K562 (cell line): ENCODE data around the gene NPNT. TPM values are rescaled to one million over a fixed set of nuclear protein-coding genes. Genes with fewer than 3 reads are reported as not detected.

Source experiments
- ATAC-seq: fragments of 200-7000 bp; cut with Tn5 transposase; 3 replicates; pipeline ENCODE4 v1.9.1; 2020; ENCODE audit warnings: moderate library complexity
- BruUV-seq: library from RNA; stranded (reverse); fragments of 400-500 nt; replicated peaks from 2 replicates; lab custom pipeline; 2021; lab: Mats Ljungman, UMichigan
- CTCF ChIA-PET: fragments of 300-600 bp; formaldehyde crosslinking; extraction: SDS; loops from one replicate; lab custom pipeline; 2021; ENCODE audit warnings: low intra/inter-chr PET ratio; lab: Yijun Ruan, JAX
- POLR2A ChIA-PET: fragments of 300-600, 350-650 bp; sonication (Branson Sonifier 250); formaldehyde crosslinking; extraction: SDS; loops from one replicate; lab custom pipeline; 2021; ENCODE audit warnings: antibody characterized with exemption, inconsistent platforms; lab: Yijun Ruan, JAX
- DNase-seq, 4 experiments: peaks; one replicate each; pipeline versions ENCODE4 v3.0.0 to v3.0.0-alpha.2; 2011 to 2018; ENCODE audit warnings: low spot score in 3 of 4, mixed read lengths in 3 of 4; ENCODE audit errors: extremely low read depth in 1 of 4
- FAIRE-seq: peaks from 2 replicates; lab custom pipeline; 2011; peaks lifted over from hg19 to GRCh38; lab: Jason Lieb, UNC
- H2AFZ ChIP-seq: 2 replicates; pipeline ENCODE4 v1.6.0; 2011; ENCODE audit warnings: low read depth, low read length, control low read depth, inconsistent platforms
- H3K27ac ChIP-seq: fragments of 200-600 bp; 3 replicates; pipeline ENCODE4 v1.8.0; 2011; ENCODE audit warnings: low read depth, mild to moderate bottlenecking, control low read depth, inconsistent platforms, low read length, moderate library complexity, mixed read lengths; ENCODE audit errors: extremely low read depth
- H3K27me3 ChIP-seq, 2 experiments: fragments of 300-600 bp in 1 of 2; 2 replicates in 1 of 2; 3 replicates in 1 of 2; pipeline versions ENCODE4 v1.6.0 to v1.8.0; 2011; ENCODE audit warnings: inconsistent platforms in 2 of 2, low read length in 2 of 2, mild to moderate bottlenecking in 1 of 2, mixed read lengths in 1 of 2, moderate library complexity in 1 of 2; ENCODE audit not compliant: control insufficient read depth in 2 of 2, insufficient read depth in 2 of 2
- H3K36me3 ChIP-seq: fragments of 300-600 bp; 3 replicates; pipeline ENCODE4 v1.8.0; 2011; ENCODE audit warnings: mild to moderate bottlenecking, low read length, inconsistent platforms; ENCODE audit not compliant: control insufficient read depth, insufficient read depth
- H3K4me1 ChIP-seq, 2 experiments: fragments of 200-600 bp in 1 of 2; replicated peaks in 1 of 2; 2 replicates in 1 of 2; 3 replicates in 1 of 2; pipeline versions ENCODE4 v1.5.1 to v1.8.0; 2011; ENCODE audit warnings: inconsistent platforms in 2 of 2, low read length in 2 of 2, mild to moderate bottlenecking in 1 of 2, mixed read lengths in 1 of 2, moderate library complexity in 1 of 2; ENCODE audit not compliant: control insufficient read depth in 2 of 2, insufficient read depth in 2 of 2
- H3K4me2 ChIP-seq: 2 replicates; pipeline ENCODE4 v1.6.1; 2011; ENCODE audit warnings: low read length, control low read depth, inconsistent platforms, mixed read lengths; ENCODE audit not compliant: insufficient read depth
- H3K4me3 ChIP-seq: fragments of 200-600 bp; sonication (generic), shearing (Covaris generic); 2 replicates; pipeline ENCODE4 v1.5.1; 2016; ENCODE audit warnings: control low read depth, inconsistent platforms
- H3K79me2 ChIP-seq: fragments of 200-600 bp; 3 replicates; pipeline ENCODE4 v1.8.0; 2011; ENCODE audit warnings: low read length, inconsistent platforms; ENCODE audit not compliant: control insufficient read depth, insufficient read depth
- H3K9ac ChIP-seq, 2 experiments: 2 replicates each; pipeline versions ENCODE4 v1.6.0 to v1.6.1; 2011; ENCODE audit warnings: low read depth in 2 of 2, low read length in 2 of 2, control low read depth in 1 of 2, inconsistent platforms in 1 of 2, mild to moderate bottlenecking in 1 of 2, mixed read lengths in 1 of 2; ENCODE audit not compliant: insufficient read depth in 1 of 2
- H3K9me1 ChIP-seq: one replicate; pipeline ENCODE4 v1.6.0; 2011; ENCODE audit warnings: inconsistent platforms, mild to moderate bottlenecking, low read length, moderate library complexity; ENCODE audit not compliant: control insufficient read depth, insufficient read depth
- H3K9me3 ChIP-seq: replicated peaks from 2 replicates; pipeline ENCODE4 v1.5.1; 2011; ENCODE audit warnings: low read depth, low read length, inconsistent platforms; ENCODE audit not compliant: control insufficient read depth, insufficient read depth
- H4K20me1 ChIP-seq: replicated peaks from 2 replicates; pipeline ENCODE4 v1.6.1; 2011; ENCODE audit warnings: low read length, inconsistent platforms, mixed read lengths; ENCODE audit not compliant: control insufficient read depth, insufficient read depth
- STAG1 ChIP-seq: sonication (generic); formaldehyde crosslinking; IDR thresholded peaks from 2 replicates; pipeline ENCODE4 v1.5.0; 2020; ENCODE audit warnings: missing genetic modification reagents, borderline replicate concordance
- WGBS: fragments of 100-300 bp; shearing (Covaris generic); methylation state at CpG from one replicate; pipeline ENCODE4 v1.1.6; 2016; ENCODE audit warnings: low coverage, mixed read lengths; ENCODE audit not compliant: insufficient coverage; ENCODE audit errors: missing lambda C conversion rate; 5-methylcytosine and 5-hydroxymethylcytosine counted together
- in situ Hi-C: fragments of 300-500 bp; cut with MboI; formaldehyde crosslinking; loops from 4 replicates; pipeline ENCODE4 v1.15.0; 2018; ENCODE audit warnings: inconsistent platforms, mixed read lengths
- intact Hi-C: fragments of 100-400 bp; cut with micrococcal nuclease; formaldehyde crosslinking; loops from 2 replicates; pipeline ENCODE4 v1.14.2; 2022
- polyA plus RNA-seq, 8 experiments: library from polyadenylated mRNA; depleted of rRNA in 4 of 8; stranded (reverse) in 5 of 8; unstranded in 3 of 8; fragments of >200 nt; fragmentation: Nextera tagmentation in 2 of 8; fragmentation: Illumina TruSeq in 1 of 8; extraction: Ambion mirVana in 2 of 8; extraction: Trizol in 1 of 8; gene quantifications; 2 replicates each; pipeline versions ENCODE4 v1.2.1 to v1.2.3, GENCODE V29; 2011 to 2014; ENCODE audit warnings: inconsistent platforms in 1 of 8, missing spikeins in 1 of 8
- total RNA-seq, 7 experiments: library from RNA; depleted of rRNA in 6 of 7; stranded (reverse); fragments of >200 nt in 6 of 7; fragmentation: Illumina TruSeq in 2 of 7; extraction: Trizol in 2 of 7; gene quantifications; 2 replicates each; pipeline versions ENCODE4 v1.2.1 to v1.2.3, GENCODE V29; 2011 to 2021; ENCODE audit warnings: low replicate concordance in 1 of 7
- TF ChIP-seq, protein P1 (sequence below): sonication (generic); formaldehyde crosslinking; IDR thresholded peaks from 2 replicates; pipeline ENCODE4 v1.8.0; 2022; ENCODE audit warnings: missing genetic modification reagents, mild to moderate bottlenecking, moderate library complexity, borderline replicate concordance

NPNT gene
- total and polyA plus RNA-seq, 9 of the 15 experiments (the other 6 are each of a cell fraction or from before 2014, with no cell fraction given): 0.22 TPM; not detected in 8

- no TSS peak for BruUV-seq
- CTCF ChIA-PET: no interaction called here
- intact Hi-C loops (no loop called here), in situ Hi-C loops (no loop called here)
- Histone ChIP-seq H3K27me3 (peaks cover 0 to 30% of the 10 kb centered on the region in 2 experiments; a peak in 3 of 5 replicates), H2AFZ (no peak overlapping the region), H3K27ac (no peak overlapping the region), H3K79me2 (no peaks in the 10 kb centered on the region), H3K4me3 (no peak overlapping the region), H4K20me1 (no peaks in the 10 kb centered on the region; the same call in 1 of the 2 replicates), H3K4me2 (no peak overlapping the region), H3K4me1 (peaks cover 0 to 12% of the 10 kb centered on the region in 2 experiments; a peak in 1 of 5 replicates), H3K36me3 (no peaks in the 10 kb centered on the region), H3K9me3 (no peaks in the 10 kb centered on the region), H3K9me1 (no peaks in the 10 kb centered on the region), H3K9ac (no peak overlapping the region)
- WGBS: 14% methylated on average over 20 of the region's 22 CpGs
- POLR2A ChIA-PET: no interaction called here
- DNase-seq (no peak), FAIRE-seq (no peak), ATAC-seq (no peak)
- TF ChIP-seq STAG1: no peak
Observed at GRCh38 chr4:105896461-105896942, 1.2 kb downstream of the NPNT start.

- H3K9ac ChIP-seq: no peak overlapping the region
- intact Hi-C loops (no loop called here), in situ Hi-C loops (no loop called here)
- no peak overlapping the region for H3K27ac ChIP-seq
- H4K20me1 ChIP-seq: no peaks in the 10 kb centered on the region; the same call in 1 of the 2 replicates
- H3K9me3 ChIP-seq: no peaks in the 10 kb centered on the region
- H3K4me3 ChIP-seq: no peak overlapping the region
- DNase-seq: no peak
- H3K4me2 ChIP-seq: no peak overlapping the region
- POLR2A ChIA-PET: no interaction called here
- TF ChIP-seq, protein P1, sequence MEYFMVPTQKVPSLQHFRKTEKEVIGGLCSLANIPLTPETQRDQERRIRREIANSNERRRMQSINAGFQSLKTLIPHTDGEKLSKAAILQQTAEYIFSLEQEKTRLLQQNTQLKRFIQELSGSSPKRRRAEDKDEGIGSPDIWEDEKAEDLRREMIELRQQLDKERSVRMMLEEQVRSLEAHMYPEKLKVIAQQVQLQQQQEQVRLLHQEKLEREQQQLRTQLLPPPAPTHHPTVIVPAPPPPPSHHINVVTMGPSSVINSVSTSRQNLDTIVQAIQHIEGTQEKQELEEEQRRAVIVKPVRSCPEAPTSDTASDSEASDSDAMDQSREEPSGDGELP (CRISPR knock-in tag): no peak
- TF ChIP-seq, all 486 proteins: peak for 0
- 0% methylated on average over 3 of the region's 3 CpGs for WGBS
- ATAC-seq (no peak), FAIRE-seq (no peak)
- Histone ChIP-seq H3K36me3 (no peaks in the 10 kb centered on the region), H2AFZ (no peak overlapping the region), H3K9me1 (no peaks in the 10 kb centered on the region), H3K27me3 (peaks cover 0 to 30% of the 10 kb centered on the region in 2 experiments; a peak in 3 of 5 replicates), H3K79me2 (no peaks in the 10 kb centered on the region), H3K4me1 (peaks cover 0 to 12% of the 10 kb centered on the region in 2 experiments; a peak in 1 of 5 replicates)
- CTCF ChIA-PET: no interaction called here
- BruUV-seq: no TSS peak
Observed at GRCh38 chr4:105896984-105897775, 1.9 kb downstream of the NPNT start.
